ENCODE measurements around the gene ARID5B.

DNA sequence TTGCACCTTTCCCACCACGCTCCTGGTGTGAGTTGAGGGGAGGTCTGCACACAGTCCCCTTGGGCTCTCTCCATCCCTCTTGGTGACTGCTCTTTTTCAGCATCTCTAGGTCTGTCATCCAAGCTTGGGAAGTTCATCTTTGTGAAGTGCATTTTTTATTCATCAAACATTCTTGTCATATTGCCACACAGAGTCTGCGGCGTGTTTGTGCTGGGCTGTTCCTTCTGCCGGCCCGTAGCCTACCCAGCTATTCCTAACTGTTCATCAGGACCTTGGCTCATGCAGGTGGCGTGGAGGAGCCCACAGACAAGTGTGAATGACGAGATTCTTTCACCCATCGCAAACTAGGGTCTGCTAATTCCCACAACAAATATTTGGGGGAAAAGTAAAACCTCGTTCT lies 202.4 kb downstream of the ARID5B start:
- TF ChIP-seq CTCF (IDR thresholded peaks at IDR 0.05; ENCODE audit: low read depth, low read length): no peak
- no peak for TF ChIP-seq POLR2A (IDR thresholded peaks at IDR 0.05; ENCODE audit: extremely low read depth, insufficient read length)
